Naive thymus-derived CD4-positive, alpha-beta T cell (primary cell): ENCODE measurements around the gene ZNF385B. TPM values are rescaled to one million over a fixed set of nuclear protein-coding genes. Genes with fewer than 3 reads are reported as not detected.
"Not testable (repeated sequence)": the region's sequence is repeated elsewhere in the genome, so short reads cannot be mapped to it uniquely, and the experiment has no call there.

Experiments used
- ATAC-seq: fragments of 150-1000 bp; cut with Tn5 transposase; 2 replicates; pipeline ENCODE4 v1.10.0; 2021; ENCODE audit warnings: mild to moderate bottlenecking, moderate library complexity
- CTCF ChIA-PET: fragments of 350-600 bp; sonication (Branson Sonifier 250); formaldehyde crosslinking; loops from one replicate; lab custom pipeline; 2021; ENCODE audit warnings: antibody characterized with exemption; lab: Charles Lee
- POLR2A ChIA-PET: fragments of 350-600 bp; sonication (Branson Sonifier 250); formaldehyde crosslinking; loops from one replicate; lab custom pipeline; 2021; ENCODE audit warnings: antibody characterized with exemption, inconsistent platforms; lab: Charles Lee
- DNase-seq, 9 donors: peaks; one replicate each; pipeline versions ENCODE4 v3.0.0 to v3.0.0-alpha.2; 2020 to 2022; ENCODE audit warnings: mixed read lengths in 1 of 9
- H3K27ac ChIP-seq: one replicate; pipeline ENCODE4 v1.7.0; 2013; ENCODE audit warnings: mild to moderate bottlenecking, low read depth, low read length, moderate library complexity
- H3K27me3 ChIP-seq, 2 donors: one replicate each; pipeline ENCODE4 v1.7.0; 2013; ENCODE audit warnings: low read length in 2 of 2, mild to moderate bottlenecking in 2 of 2, moderate library complexity in 2 of 2; ENCODE audit not compliant: control insufficient read depth in 2 of 2, insufficient read depth in 2 of 2
- H3K36me3 ChIP-seq, 3 experiments: 1 replicate in 2 of 3; 2 replicates in 1 of 3; pipeline ENCODE4 v1.7.0; 2013; ENCODE audit warnings: low read length in 3 of 3, mild to moderate bottlenecking in 3 of 3, moderate library complexity in 1 of 3; ENCODE audit not compliant: insufficient read depth in 3 of 3, control insufficient read depth in 2 of 3
- H3K4me1 ChIP-seq, 2 donors: one replicate each; pipeline ENCODE4 v1.7.0; 2013; ENCODE audit warnings: low read length in 2 of 2, mild to moderate bottlenecking in 2 of 2, moderate library complexity in 1 of 2; ENCODE audit not compliant: control insufficient read depth in 2 of 2, insufficient read depth in 2 of 2
- H3K4me3 ChIP-seq: 2 replicates; pipeline ENCODE4 v1.7.0; 2013; ENCODE audit warnings: mild to moderate bottlenecking, low read length
- H3K9me3 ChIP-seq, 3 experiments: 1 replicate in 2 of 3; 2 replicates in 1 of 3; pipeline ENCODE4 v1.7.0; 2013; ENCODE audit warnings: low read length in 3 of 3; ENCODE audit not compliant: control insufficient read depth in 2 of 3
- H3K27ac Mint-ChIP-seq, 9 donors: one replicate each; pipeline ENCODE4 v1.8.0; 2020 to 2022; ENCODE audit warnings: mixed read lengths in 9 of 9, mild to moderate bottlenecking in 8 of 9, moderate library complexity in 5 of 9, inconsistent platforms in 2 of 9
- H3K27me3 Mint-ChIP-seq, 5 donors: one replicate each; pipeline ENCODE4 v1.8.0; 2021 to 2022; ENCODE audit warnings: mixed read lengths in 5 of 5, mild to moderate bottlenecking in 1 of 5
- H3K36me3 Mint-ChIP-seq, 5 donors: one replicate each; pipeline ENCODE4 v1.8.0; 2020 to 2022; ENCODE audit warnings: mixed read lengths in 5 of 5, mild to moderate bottlenecking in 3 of 5, inconsistent platforms in 1 of 5
- H3K4me1 Mint-ChIP-seq, 7 donors: one replicate each; pipeline ENCODE4 v1.8.0; 2020 to 2022; ENCODE audit warnings: mixed read lengths in 7 of 7, mild to moderate bottlenecking in 3 of 7, inconsistent platforms in 1 of 7
- H3K4me3 Mint-ChIP-seq, 10 donors: one replicate each; pipeline ENCODE4 v1.8.0; 2020 to 2022; ENCODE audit warnings: mild to moderate bottlenecking in 10 of 10, mixed read lengths in 10 of 10, moderate library complexity in 6 of 10, inconsistent platforms in 2 of 10
- H3K9me3 Mint-ChIP-seq, 11 donors: one replicate each; pipeline ENCODE4 v1.8.0; 2020 to 2022; ENCODE audit warnings: mixed read lengths in 11 of 11, mild to moderate bottlenecking in 4 of 11, inconsistent platforms in 1 of 11, moderate library complexity in 1 of 11
- intact Hi-C, 2 donors: fragments of 100-400 bp; cut with micrococcal nuclease; formaldehyde crosslinking; loops; one replicate each; pipeline ENCODE4 v1.15.1; 2023
- polyA plus RNA-seq, 2 donors: library from polyadenylated mRNA; unstranded; fragments of 300-500 nt; fragmentation: Illumina TruSeq; gene quantifications; one replicate each; pipeline ENCODE4 v1.2.3, GENCODE V29; 2021
- total RNA-seq, 6 experiments: library from RNA in 5 of 6; stranded (reverse) in 5 of 6; gene quantifications; 1 replicate in 5 of 6; 2 replicates in 1 of 6; pipeline ENCODE4 v1.2.3 and lab custom pipeline; 2021 to 2026

ZNF385B gene
- total and polyA plus RNA-seq, 7 experiments from 2014 or later: not detected

- ChIA-PET POLR2A (no interaction called here), CTCF (no interaction called here)
- no peak overlapping the region for H3K27ac ChIP-seq
- no peaks in the 10 kb centered on the region for H3K27me3 ChIP-seq
- DNase-seq (no peak), ATAC-seq (no peak)
- no peak overlapping the region for H3K4me3 ChIP-seq
- Mint-ChIP-seq H3K27ac (no peak overlapping the region), H3K4me3 (no peak overlapping the region), H3K27me3 (peaks cover 0 to 8% (median 4%) of the 10 kb centered on the region in 5 donors), H3K4me1 (no peaks in the 10 kb centered on the region), H3K36me3 (no peaks in the 10 kb centered on the region), H3K9me3 (peaks cover 0 to 2% (median 0%) of the 10 kb centered on the region in 11 donors)
- H3K4me1 ChIP-seq: no peaks in the 10 kb centered on the region
- H3K36me3 ChIP-seq: no peaks in the 10 kb centered on the region
- intact Hi-C loops: no loop called here
- H3K9me3 ChIP-seq: no peaks in the 10 kb centered on the region
Observed at GRCh38 chr2:179642462-179642861, 218.9 kb downstream of the ZNF385B start.

DNA sequence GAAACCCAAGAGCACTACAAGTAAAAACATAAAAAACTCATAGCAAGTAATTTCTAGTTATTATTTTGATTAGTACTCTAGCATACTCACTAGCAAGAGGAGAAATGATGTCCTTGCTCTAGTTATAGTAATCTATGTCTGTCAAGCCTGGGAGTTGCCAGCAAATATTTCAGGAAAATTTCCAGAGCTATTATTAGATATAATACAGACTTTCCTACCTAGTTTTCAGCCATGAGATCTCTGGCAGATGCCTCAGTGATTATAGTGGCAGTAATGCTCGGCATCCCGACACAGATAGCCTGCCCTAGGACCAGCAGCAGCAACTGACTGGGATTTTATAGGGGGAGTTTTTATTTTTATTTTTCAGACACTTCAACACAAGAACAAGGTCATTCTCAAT lies 224.4 kb downstream of the ZNF385B start:
- Mint-ChIP-seq H3K4me3 (no peak overlapping the region), H3K9me3 (peaks cover 0 to 4% (median 0%) of the 10 kb centered on the region in 11 donors), H3K27me3 (peaks cover 0 to 6% (median 0%) of the 10 kb centered on the region in 5 donors), H3K4me1 (no peaks in the 10 kb centered on the region), H3K36me3 (no peaks in the 10 kb centered on the region), H3K27ac (no peak overlapping the region)
- Histone ChIP-seq H3K4me1 (no peaks in the 10 kb centered on the region), H3K27ac (no peak overlapping the region), H3K4me3 (no peak overlapping the region), H3K27me3 (no peaks in the 10 kb centered on the region), H3K36me3 (no peaks in the 10 kb centered on the region), H3K9me3 (no peaks in the 10 kb centered on the region)
- intact Hi-C loops: no loop called here
- CTCF ChIA-PET: no interaction called here
- DNase-seq: no peak
- no peak for ATAC-seq
- POLR2A ChIA-PET: no interaction called here

DNA sequence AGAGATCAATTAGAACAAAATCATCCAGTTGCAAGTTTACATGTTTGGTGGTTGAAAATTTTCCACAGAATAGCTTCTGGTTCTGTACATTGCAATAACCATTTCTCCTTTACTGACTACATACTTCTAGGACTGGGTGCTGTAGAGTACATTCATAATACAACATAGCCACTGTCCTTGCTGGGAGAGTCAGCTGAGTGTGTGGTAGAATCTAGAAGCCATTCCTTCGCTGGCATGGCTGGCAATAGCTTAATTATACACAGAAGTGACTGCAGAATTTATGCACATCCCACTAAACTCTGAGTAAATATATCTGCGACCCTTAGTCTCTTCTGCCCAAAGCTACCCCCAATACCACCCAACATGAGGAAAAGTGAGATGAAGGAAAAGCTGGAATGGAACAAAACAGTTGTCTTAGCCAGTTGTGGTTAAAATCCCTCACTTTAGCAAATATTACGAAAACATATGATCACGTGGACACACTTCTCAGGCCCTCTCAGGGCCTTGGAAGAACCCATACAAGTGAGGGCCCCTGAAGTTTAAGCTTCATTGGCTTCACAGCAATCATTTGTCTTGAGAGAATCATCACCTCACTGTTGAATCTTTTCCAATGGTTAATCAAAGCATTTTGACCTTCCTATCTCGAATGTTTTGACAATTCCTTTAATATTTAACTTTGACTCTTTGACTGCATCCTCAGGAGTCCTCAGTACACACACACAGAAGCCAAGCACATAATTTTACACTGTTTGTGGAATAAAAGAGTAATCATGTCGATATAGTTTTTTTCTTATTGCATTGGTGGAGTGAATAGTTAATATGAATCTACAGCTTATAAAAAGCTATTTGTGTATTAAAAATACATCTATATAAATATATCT lies 225.1 kb downstream of the ZNF385B start:
- ChIA-PET CTCF (no interaction called here), POLR2A (no interaction called here)
- H3K36me3 Mint-ChIP-seq: no peaks in the 10 kb centered on the region
- Histone ChIP-seq H3K36me3 (no peaks in the 10 kb centered on the region), H3K4me3 (no peak overlapping the region), H3K27ac (no peak overlapping the region), H3K9me3 (no peaks in the 10 kb centered on the region), H3K27me3 (no peaks in the 10 kb centered on the region), H3K4me1 (no peaks in the 10 kb centered on the region)
- H3K4me3 Mint-ChIP-seq: no peak overlapping the region
- H3K27ac Mint-ChIP-seq: no peak overlapping the region
- ATAC-seq: no peak
- peaks cover 0 to 4% (median 0%) of the 10 kb centered on the region in 11 donors for H3K9me3 Mint-ChIP-seq
- H3K27me3 Mint-ChIP-seq: peaks cover 0 to 6% (median 0%) of the 10 kb centered on the region in 5 donors
- no peak for DNase-seq
- no peaks in the 10 kb centered on the region for H3K4me1 Mint-ChIP-seq
- intact Hi-C loops: no loop called here

DNA sequence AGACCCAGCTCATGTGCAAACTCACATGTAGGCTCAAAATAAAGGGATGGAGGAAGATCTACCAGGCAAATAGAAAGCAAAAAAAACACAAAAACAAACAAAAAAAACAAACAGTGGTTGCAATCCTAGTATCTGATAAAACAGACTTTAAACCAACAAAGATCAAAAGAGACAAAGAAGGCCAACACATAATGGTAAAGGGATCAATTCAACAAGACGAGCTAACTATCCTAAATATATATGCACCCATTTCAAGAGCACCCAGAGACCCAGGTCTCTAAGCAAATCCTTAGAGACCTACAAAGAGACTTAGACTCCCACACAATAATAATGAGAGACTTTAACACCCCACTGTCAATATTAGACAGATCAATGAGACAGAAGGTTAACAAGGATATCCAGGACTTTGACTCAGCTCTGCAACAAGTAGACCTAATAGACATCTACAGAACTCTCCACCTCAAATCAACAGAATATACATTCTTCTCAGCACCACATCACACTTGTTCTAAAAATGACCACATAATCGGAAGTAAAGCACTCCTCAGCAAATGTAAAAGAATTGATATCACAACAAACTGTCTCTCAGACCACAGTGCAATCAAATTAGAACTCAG lies 229.5 kb downstream of the ZNF385B start:
- POLR2A ChIA-PET, DNase-seq, H3K27ac ChIP-seq, CTCF ChIA-PET, ATAC-seq, H3K27me3 ChIP-seq, H3K27ac Mint-ChIP-seq, H3K27me3 Mint-ChIP-seq, H3K36me3 Mint-ChIP-seq, H3K4me1 Mint-ChIP-seq, H3K4me3 ChIP-seq, H3K4me3 Mint-ChIP-seq, H3K9me3 Mint-ChIP-seq, H3K4me1 ChIP-seq, H3K9me3 ChIP-seq, intact Hi-C loops, H3K36me3 ChIP-seq: not testable (repeated sequence)

DNA sequence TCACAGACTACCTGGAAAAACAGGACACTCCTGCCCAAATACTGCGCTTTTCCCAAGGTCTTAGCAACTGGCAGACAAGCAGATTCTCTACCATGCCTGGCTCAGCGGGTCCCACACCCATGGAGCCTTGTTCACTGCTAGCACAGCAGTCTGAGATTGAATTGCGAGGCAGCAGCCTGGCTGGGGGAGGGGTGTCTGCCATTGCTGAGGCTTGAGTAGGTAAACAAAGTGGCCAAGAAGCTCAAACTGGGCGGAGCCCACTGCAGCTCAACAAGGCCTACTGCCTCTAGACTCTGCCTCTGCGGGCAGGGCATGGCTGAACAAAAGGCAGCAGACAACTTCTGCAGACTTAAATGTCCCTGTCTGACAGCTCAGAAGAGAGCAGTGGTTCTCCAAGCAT lies 231.6 kb downstream of the ZNF385B start:
- H3K27me3 ChIP-seq, H3K4me1 ChIP-seq, H3K27me3 Mint-ChIP-seq, H3K27ac Mint-ChIP-seq, ATAC-seq, POLR2A ChIA-PET, DNase-seq, intact Hi-C loops, H3K4me3 Mint-ChIP-seq, H3K27ac ChIP-seq, H3K4me3 ChIP-seq, H3K36me3 Mint-ChIP-seq, CTCF ChIA-PET, H3K9me3 ChIP-seq, H3K36me3 ChIP-seq, H3K9me3 Mint-ChIP-seq, H3K4me1 Mint-ChIP-seq: not testable (repeated sequence)

- no peak overlapping the region for H3K27ac ChIP-seq
- intact Hi-C loops: no loop called here
- peaks cover 0 to 5% (median 0%) of the 10 kb centered on the region in 11 donors for H3K9me3 Mint-ChIP-seq
- H3K4me3 Mint-ChIP-seq: no peak overlapping the region
- H3K4me3 ChIP-seq: no peak overlapping the region
- DNase-seq (no peak), ATAC-seq (no peak)
- H3K27me3 ChIP-seq: no peaks in the 10 kb centered on the region
- peaks cover 0 to 8% (median 4%) of the 10 kb centered on the region in 5 donors for H3K27me3 Mint-ChIP-seq
- H3K4me1 Mint-ChIP-seq: no peaks in the 10 kb centered on the region
- ChIA-PET CTCF (no interaction called here), POLR2A (no interaction called here)
- H3K4me1 ChIP-seq: no peaks in the 10 kb centered on the region
- H3K9me3 ChIP-seq: no peaks in the 10 kb centered on the region
- no peak overlapping the region for H3K27ac Mint-ChIP-seq
- no peaks in the 10 kb centered on the region for H3K36me3 ChIP-seq
- no peaks in the 10 kb centered on the region for H3K36me3 Mint-ChIP-seq
Observed at GRCh38 chr2:179626261-179626660, 235.2 kb downstream of the ZNF385B start.
